GM08714 (cell line): ENCODE data around the gene PFN1.

Experiments
- H3K4me3 ChIP-seq: fragments of 200-500 bp; sonication (Bioruptor generic); 2 replicates; pipeline ENCODE4 v1.5.1; 2014; ENCODE audit warnings: mild to moderate bottlenecking, low read length, inconsistent platforms
- ZNF274 ChIP-seq: IDR thresholded peaks from 2 replicates; pipeline ENCODE4 v1.6.1; 2012; ENCODE audit warnings: mild to moderate bottlenecking, low read depth, low read length

PFN1 gene

DNA sequence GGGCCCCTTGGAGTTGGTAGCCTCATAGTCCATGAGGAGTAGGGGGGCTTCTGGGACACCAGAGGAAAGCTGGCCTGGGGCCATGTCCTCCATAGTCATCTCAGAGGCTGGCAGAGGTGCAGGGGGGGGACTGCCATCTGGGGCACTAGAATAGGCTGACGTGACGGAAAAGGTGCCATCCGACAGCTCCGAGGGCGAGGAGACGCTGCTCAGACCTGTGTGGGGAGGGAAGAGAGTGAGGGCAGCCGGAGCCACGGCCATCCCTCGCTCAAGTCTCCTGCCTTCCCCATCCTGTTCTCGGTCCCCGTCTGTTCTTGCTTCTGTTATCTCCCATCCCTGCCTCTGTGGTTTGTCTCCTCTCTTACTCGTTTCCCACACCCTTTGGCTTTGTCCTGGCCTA lies 24.0 kb upstream of the PFN1 start:
- no peak for TF ChIP-seq ZNF274
- H3K4me3 ChIP-seq: no peak overlapping the region

DNA sequence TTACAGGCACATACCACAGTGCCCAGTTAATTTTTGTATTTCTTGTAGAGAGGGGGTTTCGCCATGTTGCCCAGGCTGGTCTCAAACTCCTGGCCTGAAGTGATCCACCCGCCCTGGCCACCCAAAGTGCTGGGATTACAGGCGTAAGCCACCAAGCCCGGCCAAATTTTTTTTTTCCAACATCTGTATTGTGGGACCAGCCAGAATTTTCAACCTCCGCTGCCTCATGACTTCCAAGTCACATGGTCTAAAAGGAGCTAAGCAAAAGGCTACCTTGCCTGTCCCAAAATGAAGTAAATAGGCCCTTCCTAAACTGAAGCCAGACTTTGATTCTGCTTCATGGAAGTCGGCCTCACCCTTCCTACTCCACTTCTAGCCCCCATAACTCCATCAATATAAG lies 23.5 kb upstream of the PFN1 start:
- no peak for TF ChIP-seq ZNF274
- H3K4me3 ChIP-seq: no peak overlapping the region

DNA sequence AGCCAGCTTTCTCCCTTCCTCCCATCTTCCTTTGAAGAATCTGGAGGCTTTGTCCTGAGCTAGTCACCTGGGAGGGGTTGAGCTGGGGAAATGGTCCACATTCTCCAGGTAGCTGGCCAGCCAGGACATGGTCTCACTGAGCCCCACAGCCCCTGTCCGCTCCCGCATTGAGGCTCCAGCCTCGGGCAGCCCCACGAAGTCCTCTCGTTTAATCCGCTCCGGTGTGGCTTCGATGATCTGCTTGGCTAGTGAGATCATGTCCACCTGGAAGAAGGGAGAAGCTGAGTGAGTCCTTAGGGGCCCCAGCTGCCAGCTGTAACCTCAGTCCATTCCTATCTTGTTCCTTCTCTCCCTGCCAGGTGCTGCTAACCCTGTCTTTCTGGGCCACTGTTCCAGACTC lies 21.9 kb upstream of the PFN1 start:
- TF ChIP-seq ZNF274: no peak
- H3K4me3 ChIP-seq: no peak overlapping the region

DNA sequence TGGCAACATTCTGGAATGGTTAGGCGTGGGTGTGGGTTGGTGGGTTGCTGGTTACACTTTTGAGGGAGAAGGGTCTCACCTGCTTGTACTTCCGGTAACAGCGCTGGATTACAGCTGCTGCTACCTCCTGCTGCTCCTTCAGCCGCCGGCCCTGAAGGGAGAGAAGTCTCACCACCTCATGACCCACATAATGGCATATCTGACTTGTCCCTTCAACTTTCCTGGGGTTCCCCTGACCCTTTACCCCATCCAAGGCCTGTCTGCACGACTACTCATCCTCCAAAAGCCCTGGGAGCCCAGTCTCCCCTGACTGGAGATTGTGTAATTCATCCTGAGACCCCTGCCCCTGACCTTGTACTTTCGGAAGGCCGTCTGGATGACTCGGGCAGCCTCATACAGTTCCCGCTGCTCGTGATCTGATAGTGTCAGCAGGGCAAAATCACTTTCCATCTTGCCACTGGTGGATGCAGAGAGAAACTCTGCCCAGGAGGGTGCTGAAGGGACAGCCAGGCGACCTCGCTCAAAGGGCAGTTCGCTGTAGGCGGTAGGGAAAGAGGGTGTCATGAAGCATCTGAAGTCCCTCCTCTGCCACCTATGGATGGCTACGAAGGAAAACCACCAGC lies 21.3 kb upstream of the PFN1 start:
- no peak overlapping the region for H3K4me3 ChIP-seq

DNA sequence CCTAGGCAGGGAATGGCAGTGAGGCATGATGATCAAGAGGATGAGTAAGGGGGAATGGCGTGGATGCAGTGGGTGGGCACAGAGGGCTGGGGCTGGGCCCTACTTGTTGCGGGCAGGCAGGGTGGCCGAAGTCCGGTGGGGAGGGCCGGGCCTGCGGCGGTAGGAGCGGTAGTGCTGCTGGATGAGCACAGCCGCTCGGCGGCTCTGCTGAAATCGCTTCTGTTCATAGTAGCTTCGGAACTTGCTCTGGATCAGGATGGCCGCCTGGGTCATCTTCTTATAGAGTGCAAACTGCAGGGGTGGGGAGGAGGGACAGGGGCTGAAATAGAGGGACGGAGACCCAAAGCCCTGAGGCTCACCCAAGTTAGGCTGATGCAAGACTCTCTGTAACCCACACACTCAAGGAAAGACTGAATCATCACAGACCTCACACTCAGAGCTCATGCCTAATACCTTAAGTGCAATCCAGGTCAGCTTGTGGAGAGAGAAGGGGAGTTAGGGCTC lies 20.8 kb upstream of the PFN1 start:
- H3K4me3 ChIP-seq: no peak overlapping the region; the same call in 1 of the 2 replicates
- no peak for TF ChIP-seq ZNF274

More for the DNA sequence above, 21.3 kb upstream of the PFN1 start:
- no peak for TF ChIP-seq ZNF274

DNA sequence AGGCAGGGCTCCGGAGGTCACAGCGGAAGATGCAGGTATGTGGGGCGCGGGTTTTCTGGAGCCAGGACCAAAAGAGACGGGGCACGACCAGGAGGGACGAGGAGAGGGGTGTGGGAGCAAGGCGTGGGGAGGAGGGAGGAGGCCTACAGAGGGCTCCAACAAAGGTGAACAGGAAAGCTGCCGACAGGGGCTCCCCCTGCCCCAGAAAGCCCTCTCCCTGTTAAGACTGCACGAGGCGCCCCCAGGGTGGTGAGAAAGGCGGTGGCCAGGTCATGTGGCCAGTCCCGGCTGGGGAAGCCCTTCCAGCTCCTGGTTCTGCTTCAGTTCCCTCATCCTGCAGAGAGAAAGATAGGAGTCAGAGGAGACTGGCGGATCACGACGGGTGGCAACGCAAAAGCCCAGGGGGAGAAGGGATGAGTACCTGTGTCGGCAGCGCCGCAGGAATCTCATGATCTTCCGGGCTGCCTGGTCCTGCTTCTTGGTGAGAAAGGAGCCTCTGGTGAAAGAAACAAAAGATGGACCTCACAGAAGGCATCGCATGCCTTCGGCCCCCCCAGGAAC lies 20.2 kb upstream of the PFN1 start:
- no peak for TF ChIP-seq ZNF274
- peak overlapping the region; percentile 67; the same call in 1 of the 2 replicates for H3K4me3 ChIP-seq

DNA sequence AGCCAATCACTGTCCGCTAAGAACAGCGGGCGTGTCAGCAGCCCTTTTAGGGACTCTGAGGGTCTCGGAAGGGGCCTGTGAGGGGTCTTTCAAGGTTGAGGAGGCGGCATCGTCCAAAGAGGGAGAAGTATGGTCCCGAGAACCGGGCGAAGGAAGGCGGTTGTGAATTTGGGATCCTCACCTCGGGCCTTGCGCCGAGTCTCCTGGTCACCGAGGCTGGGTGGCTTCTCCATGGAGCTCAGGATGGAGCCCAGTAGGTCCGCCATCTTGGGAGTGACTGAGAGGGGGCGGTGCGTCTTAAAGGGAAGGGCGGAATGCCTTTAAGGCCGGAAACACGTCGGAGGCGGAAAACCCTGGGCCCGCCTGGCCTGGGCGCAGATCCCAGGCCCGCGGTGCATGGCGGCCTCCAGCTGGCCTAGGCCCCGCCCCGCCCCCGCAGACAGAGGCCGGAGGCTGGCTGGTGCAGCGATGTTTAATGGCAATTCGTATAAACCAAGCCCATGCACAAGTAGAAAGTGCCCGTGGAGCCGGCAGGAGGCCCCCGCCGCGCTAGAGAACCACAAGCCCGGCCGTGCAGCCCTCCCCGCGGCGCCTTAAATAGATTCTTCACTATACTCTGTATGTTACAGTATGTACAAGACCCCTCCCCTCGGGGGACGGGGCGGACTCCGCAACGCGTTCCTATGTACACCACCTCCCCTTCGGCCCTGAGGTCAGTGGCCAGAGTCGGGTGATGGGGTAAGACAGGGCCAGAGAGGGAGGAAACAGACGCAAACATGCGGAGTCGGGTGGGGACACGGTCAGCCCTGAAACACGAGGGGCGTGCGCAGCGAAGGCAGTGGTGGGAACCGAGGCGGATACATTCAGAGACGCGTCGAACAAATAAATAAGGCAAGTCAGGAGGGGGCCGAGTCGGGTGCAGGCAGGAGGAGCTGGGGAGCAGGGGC lies 19.5 kb upstream of the PFN1 start, which contains the start of gene SPAG7:
TSS of gene SPAG7 (minus strand) at position 279 of the 947 bp plus-strand sequence. CDS start at position 266, 13 bp downstream.
- no peak for TF ChIP-seq ZNF274
- H3K4me3 ChIP-seq: peak within 1 kb of the TSS; percentile 77

DNA sequence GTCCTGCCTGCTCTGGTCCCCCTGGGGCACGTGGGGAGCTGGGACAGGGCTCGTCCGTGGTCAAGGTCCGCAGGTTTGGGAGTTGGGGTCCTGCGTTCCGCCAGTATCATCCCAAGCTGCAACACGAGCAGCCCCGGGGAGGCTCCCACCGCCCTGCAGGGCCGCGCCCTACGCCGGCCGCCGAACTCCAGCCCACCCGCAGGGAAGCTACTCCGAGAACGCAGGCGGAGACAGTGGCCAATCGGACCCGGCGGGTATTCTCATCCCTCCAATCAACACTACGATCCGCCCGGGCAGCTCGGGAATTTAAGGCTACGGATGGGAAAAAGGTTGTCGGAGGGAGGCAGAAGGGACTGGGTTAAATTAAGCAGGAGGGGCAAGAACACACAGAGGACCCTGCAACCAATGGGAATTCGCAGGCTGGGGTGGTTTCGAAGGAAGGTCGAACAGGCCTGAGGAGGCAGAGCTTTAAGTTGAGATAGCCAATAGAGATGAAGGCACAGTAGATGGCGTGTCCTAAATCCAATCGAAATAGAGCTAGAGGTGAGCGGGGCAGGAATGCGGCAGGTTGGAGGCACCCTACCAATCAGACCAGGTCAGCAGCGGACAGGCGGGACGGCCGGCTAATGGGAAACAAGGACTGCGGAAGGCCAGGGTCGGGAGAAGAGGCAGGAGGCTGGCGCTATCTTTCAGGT lies 18.7 kb upstream of the PFN1 start:
- no peak for TF ChIP-seq ZNF274
- peak overlapping the region; percentile 77 for H3K4me3 ChIP-seq

DNA sequence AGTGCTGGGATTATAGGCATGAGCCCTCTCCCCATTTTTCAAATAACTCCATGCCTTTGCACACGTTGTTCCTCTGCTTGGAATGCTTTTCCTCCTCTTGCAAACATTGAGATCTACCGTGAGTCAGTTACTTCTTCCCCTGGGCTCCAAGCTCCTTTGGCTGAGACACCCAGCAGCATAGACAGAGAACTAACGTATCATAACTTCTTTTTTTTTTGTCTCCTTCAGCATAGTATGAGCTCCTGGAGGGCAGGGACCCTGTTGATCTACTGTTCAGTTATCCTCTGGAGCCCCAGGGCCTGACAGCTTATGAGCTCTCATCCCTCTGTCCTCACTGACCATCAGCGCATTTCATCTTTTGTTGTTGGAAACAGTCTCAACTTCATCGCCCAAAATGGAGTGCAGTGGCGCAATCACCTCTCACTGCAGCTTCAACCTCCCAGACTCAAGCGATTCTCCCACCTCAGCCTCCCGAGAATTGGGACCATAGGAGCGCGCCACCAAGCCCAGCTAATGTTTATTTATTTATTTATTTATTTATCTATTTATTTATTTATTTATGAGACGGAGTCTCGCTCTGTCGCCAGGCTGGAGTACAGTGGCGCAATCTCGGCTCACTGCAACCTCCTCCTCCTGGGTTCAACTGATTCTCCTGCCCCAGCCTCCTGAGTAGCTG lies 17.1 kb upstream of the PFN1 start:
- no peak for TF ChIP-seq ZNF274

DNA sequence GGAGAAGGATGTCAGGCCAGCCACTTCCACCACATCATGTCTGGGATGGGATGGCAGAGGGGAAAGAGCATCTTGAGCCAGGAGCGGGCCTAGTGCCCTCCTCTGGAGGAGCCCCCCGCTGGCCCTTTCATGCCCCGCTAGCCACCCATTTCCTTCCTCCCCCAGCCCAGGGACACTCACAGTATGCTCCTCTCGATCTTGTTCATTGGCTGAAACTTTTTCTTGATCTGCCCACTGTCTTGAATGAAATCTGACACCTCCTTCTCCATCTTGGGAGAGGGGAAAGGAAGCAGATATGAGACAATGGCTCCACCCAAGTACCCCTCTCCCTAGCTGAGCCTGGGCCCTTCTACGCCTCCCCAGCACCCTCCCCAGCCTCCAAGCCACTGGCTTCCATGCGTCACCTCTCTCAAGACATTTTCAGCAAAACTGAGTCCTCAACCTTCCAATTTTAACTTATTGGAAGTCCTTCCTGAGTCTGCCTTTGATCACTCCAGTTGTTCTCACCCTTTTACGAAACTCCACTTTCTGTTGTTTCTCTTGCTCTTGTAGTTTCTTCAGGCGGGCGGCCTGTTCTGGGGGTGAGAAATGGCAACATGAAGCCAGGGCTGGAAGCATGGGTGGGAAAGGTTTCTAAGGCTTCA lies 12.1 kb upstream of the PFN1 start:
- TF ChIP-seq ZNF274: no peak
- no peak overlapping the region for H3K4me3 ChIP-seq

More for the DNA sequence above, 17.1 kb upstream of the PFN1 start:
- no peak overlapping the region for H3K4me3 ChIP-seq

DNA sequence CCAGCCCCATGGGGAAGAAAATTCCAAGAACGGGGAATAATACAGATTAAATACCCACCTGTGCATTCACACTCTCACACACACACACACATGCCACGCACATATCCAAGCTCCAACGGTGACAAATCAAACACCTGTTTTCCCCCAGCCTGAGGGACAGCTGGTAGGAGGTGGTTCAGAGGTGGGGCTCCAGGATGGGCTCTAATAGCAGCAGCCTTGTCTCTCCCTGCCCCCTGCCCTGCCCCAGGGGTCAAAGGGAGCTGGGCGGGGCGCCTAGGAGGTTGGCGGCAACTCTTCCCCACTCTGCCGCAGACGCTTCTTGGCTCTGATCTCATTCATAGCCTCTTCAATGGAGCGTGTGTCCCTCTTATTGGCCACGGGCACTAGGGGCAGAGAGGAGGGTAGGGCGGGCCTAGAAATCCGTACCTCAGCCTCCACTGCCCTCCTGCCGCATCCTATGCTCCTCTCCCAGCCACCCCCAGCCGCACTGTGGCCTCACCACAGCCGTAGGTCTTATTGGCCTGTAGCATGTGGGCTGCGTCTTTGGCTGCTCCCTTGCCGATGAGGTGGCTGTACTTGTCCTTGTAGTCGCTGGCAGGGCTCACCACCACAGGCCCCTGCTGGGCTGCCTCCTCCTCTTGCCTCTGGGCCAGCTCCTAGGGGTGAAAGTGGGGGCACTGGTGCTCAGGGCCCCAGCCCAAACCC lies 11.1 kb upstream of the PFN1 start:
- H3K4me3 ChIP-seq: no peak overlapping the region
- no peak for TF ChIP-seq ZNF274

DNA sequence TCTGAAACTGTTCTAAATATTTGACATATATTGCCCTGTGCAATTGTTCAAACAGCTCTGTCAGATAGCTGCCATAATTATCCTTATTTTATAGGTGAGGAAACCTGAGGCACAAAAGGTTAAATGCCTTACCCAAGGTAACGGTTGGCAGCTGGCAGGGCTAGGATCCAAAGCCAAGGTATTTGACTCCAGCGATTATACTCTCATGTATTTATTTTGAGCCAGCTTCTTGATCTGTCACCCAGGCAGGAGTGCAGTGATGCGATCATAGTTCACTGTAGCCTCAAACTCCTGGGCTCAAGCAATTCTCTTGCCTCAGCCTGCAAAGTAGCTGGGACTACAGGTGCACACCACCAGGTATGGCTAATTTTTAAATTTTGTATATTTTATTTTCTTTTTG lies 9.8 kb upstream of the PFN1 start:
- no peak for TF ChIP-seq ZNF274

DNA sequence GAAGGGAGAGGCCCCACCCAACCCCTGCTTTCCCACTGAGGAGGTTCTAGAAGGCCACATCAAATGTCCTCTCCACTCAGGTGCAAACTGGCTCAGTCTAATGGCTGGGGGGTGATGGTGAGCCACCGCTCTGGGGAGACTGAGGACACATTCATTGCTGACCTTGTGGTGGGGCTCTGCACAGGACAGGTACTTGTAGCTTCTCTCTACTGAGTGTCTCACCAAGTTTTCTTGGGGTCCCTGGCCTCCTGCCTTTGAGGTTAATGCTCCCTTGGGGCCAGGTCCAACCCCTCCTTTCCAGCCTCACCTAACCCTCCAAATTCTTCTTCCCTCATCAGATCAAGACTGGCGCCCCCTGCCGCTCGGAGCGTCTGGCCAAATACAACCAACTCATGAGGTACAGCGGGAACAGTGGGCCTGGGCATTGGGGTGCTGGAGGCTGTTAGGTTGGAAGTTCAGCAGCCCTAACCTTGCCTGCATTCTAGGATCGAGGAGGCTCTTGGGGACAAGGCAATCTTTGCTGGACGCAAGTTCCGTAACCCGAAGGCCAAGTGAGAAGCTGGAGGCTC lies 8.2 kb upstream of the PFN1 start:
- TF ChIP-seq ZNF274: no peak
- no peak overlapping the region for H3K4me3 ChIP-seq

More for the DNA sequence above, 9.8 kb upstream of the PFN1 start:
- H3K4me3 ChIP-seq: no peak overlapping the region
